Activated CD4-positive, alpha-beta T cell treated with anti-CD3 and anti-CD28 coated beads, Interleukin-2, Interleukin-6, amounts not matched to agents 100 ng/mL and 50 ng/mL, durations not matched to agents 16 hours and 8 hours (primary cell): Measurements from ENCODE around the gene RUNX2.
A peak's percentile ranks its signal among the peaks of the same experiment; 100 is the strongest.

Experiments used
- DNase-seq: peaks from one replicate; pipeline ENCODE4 v3.0.0-alpha.2; 2020

RUNX2 gene

GRCh38 chr6:45563844-45564243, 235.7 kb downstream of the RUNX2 start:
- DNase-seq: no peak

- DNase-seq: no peak
Observed at GRCh38 chr6:45566882-45567281, 238.8 kb downstream of the RUNX2 start.

- DNase-seq: no peak
Observed at GRCh38 chr6:45567879-45568278, 239.7 kb downstream of the RUNX2 start.

- DNase-seq: no peak
Observed at GRCh38 chr6:45568626-45569025, 240.5 kb downstream of the RUNX2 start.

GRCh38 chr6:45569210-45569945, 241.2 kb downstream of the RUNX2 start:
- DNase-seq: no peak

GRCh38 chr6:45571159-45571558, 243.0 kb downstream of the RUNX2 start:
- DNase-seq: no peak

GRCh38 chr6:45572833-45573232, 244.7 kb downstream of the RUNX2 start:
- no peak for DNase-seq

GRCh38 chr6:45574014-45574461, 245.9 kb downstream of the RUNX2 start:
- no peak for DNase-seq

GRCh38 chr6:45574885-45575284, 246.8 kb downstream of the RUNX2 start:
- DNase-seq: no peak

- DNase-seq: no peak
Observed at GRCh38 chr6:45576648-45577624, 248.8 kb downstream of the RUNX2 start.

GRCh38 chr6:45577836-45578504, 249.8 kb downstream of the RUNX2 start:
- DNase-seq: no peak

- peak; percentile 54 for DNase-seq
Observed at GRCh38 chr6:45584127-45584526, 256.0 kb downstream of the RUNX2 start.

- DNase-seq: peak; percentile 86
Observed at GRCh38 chr6:45586216-45587171, 258.4 kb downstream of the RUNX2 start.

- peak; percentile 45 for DNase-seq
Observed at GRCh38 chr6:45587229-45588060, 259.3 kb downstream of the RUNX2 start.

GRCh38 chr6:45589367-45589766, 261.2 kb downstream of the RUNX2 start:
- DNase-seq: no peak

GRCh38 chr6:45590226-45590625, 262.1 kb downstream of the RUNX2 start:
- DNase-seq: peak; percentile 67

- DNase-seq: no peak
Observed at GRCh38 chr6:45590696-45591184, 262.6 kb downstream of the RUNX2 start.

- DNase-seq: no peak
Observed at GRCh38 chr6:45591306-45591705, 263.2 kb downstream of the RUNX2 start.

GRCh38 chr6:45591890-45592289, 263.8 kb downstream of the RUNX2 start:
- DNase-seq: peak; percentile 26

- DNase-seq: no peak
Observed at GRCh38 chr6:45592991-45593390, 264.9 kb downstream of the RUNX2 start.
